Testis (tissue), 3 donors: Measurements from ENCODE around the gene CD44. TPM values are rescaled to one million over a fixed set of nuclear protein-coding genes. Genes with fewer than 3 reads are reported as not detected.

Experiments used
- DNase-seq: peaks from one replicate; pipeline ENCODE4 v3.0.0-alpha.2; 2019
- H3K27ac ChIP-seq, 2 donors: fragments of 200-600 bp; sonication (generic); one replicate each; pipeline ENCODE4 v1.5.1; 2019
- H3K27me3 ChIP-seq: fragments of 200-600 bp; sonication (generic); one replicate; pipeline ENCODE4 v1.5.1; 2019
- H3K36me3 ChIP-seq: fragments of 200-600 bp; sonication (generic); one replicate; pipeline ENCODE4 v1.5.1; 2017; ENCODE audit warnings: low read depth; ENCODE audit errors: missing control alignments
- H3K4me1 ChIP-seq: fragments of 200-600 bp; sonication (generic); one replicate; pipeline ENCODE4 v1.5.1; 2019
- H3K4me3 ChIP-seq, 2 donors: fragments of 200-600 bp; sonication (generic); one replicate each; pipeline ENCODE4 v1.5.1; 2017 to 2019
- H3K9me3 ChIP-seq: fragments of 200-600 bp; sonication (generic); one replicate; pipeline ENCODE4 v1.5.1; 2017
- CTCF ChIP-seq, 3 experiments: fragments of 450-650 bp in 2 of 3; fragments of 200-600 bp in 1 of 3; sonication (generic) in 1 of 3; IDR thresholded peaks; one replicate each; pipeline ENCODE4 v1.5.1; 2016 to 2019; ENCODE audit warnings: antibody characterized with exemption in 3 of 3, mild to moderate bottlenecking in 2 of 3, moderate library complexity in 1 of 3
- POLR2A ChIP-seq: fragments of 450-650 bp; IDR thresholded peaks from one replicate; pipeline ENCODE4 v1.6.1; 2017; ENCODE audit warnings: antibody characterized with exemption, mild to moderate bottlenecking, moderate library complexity
- WGBS, 2 donors: methylation state at CpG; one replicate each; pipeline ENCODE4 v1.1.5; 2018; 5-methylcytosine and 5-hydroxymethylcytosine counted together
- intact Hi-C: fragments of 100-400 bp; cut with DNase I; formaldehyde crosslinking; loops from one replicate; pipeline ENCODE4 v1.15.1; 2023; ENCODE audit warnings: low total_unique reads
- polyA plus RNA-seq: library from polyadenylated mRNA; stranded (reverse); fragments of 350-450 nt; fragmentation: Illumina TruSeq; extraction: RNeasy Lipid Tissue Mini Kit (QIAGEN cat#74804); gene quantifications from one replicate; pipeline ENCODE4 v1.2.3, GENCODE V29; 2014; ENCODE audit warnings: low read depth, low replicate concordance; ENCODE audit not compliant: insufficient read depth
- total RNA-seq, 2 donors: library from RNA; depleted of rRNA; stranded (reverse); fragments of >200 nt; gene quantifications; one replicate each; pipeline ENCODE4 v1.2.3, GENCODE V29; 2016

Gene CD44
- total and polyA plus RNA-seq, 3 donors from 2014 or later, result 4.0 to 44.5 (median 13.4) TPM

- Histone ChIP-seq H3K27me3 (no peaks in the 10 kb centered on the region), H3K36me3 (no peaks in the 10 kb centered on the region), H3K27ac (no peak overlapping the region), H3K4me1 (no peaks in the 10 kb centered on the region), H3K9me3 (no peaks in the 10 kb centered on the region), H3K4me3 (no peak overlapping the region)
- no peak for DNase-seq
- no peak for TF ChIP-seq POLR2A
- WGBS, 2 donors, result 93 to 95% methylated on average over 2 of the region's 2 CpGs
- intact Hi-C loops, result no loop called here
Measured at GRCh38 chr11:35267504-35267903, 128.5 kb downstream of the CD44 start.

GRCh38 chr11:35270342-35270741 lies 131.4 kb downstream of the CD44 start:
- intact Hi-C loops, result no loop called here
- Histone ChIP-seq H3K4me3 (no peak overlapping the region), H3K36me3 (no peaks in the 10 kb centered on the region), H3K4me1 (no peaks in the 10 kb centered on the region), H3K27me3 (no peaks in the 10 kb centered on the region), H3K9me3 (no peaks in the 10 kb centered on the region), H3K27ac (no peak overlapping the region)
- TF ChIP-seq POLR2A (no peak), CTCF (IDR thresholded peaks at IDR 0.05) (no peak)
- DNase-seq, result no peak
- WGBS, 2 donors, result 33 to 38% methylated on average over 1 of the region's 1 CpG

GRCh38 chr11:35271031-35271430 lies 132.1 kb downstream of the CD44 start:
- TF ChIP-seq CTCF (IDR thresholded peaks at IDR 0.05) (no peak), POLR2A (no peak)
- WGBS, 2 donors, result 89 to 90% methylated on average over 3 of the region's 3 CpGs
- DNase-seq, result no peak
- Histone ChIP-seq H3K36me3 (no peaks in the 10 kb centered on the region), H3K4me3 (no peak overlapping the region), H3K27me3 (no peaks in the 10 kb centered on the region), H3K4me1 (no peaks in the 10 kb centered on the region), H3K9me3 (no peaks in the 10 kb centered on the region), H3K27ac (no peak overlapping the region)
- intact Hi-C loops, result no loop called here

GRCh38 chr11:35272391-35272902 lies 133.5 kb downstream of the CD44 start:
- no peak overlapping the region for H3K27ac ChIP-seq
- no peak overlapping the region for H3K4me3 ChIP-seq
- no peaks in the 10 kb centered on the region for H3K36me3 ChIP-seq
- DNase-seq, result no peak
- TF ChIP-seq POLR2A (no peak), CTCF (IDR thresholded peaks at IDR 0.05) (no peak)
- no peaks in the 10 kb centered on the region for H3K9me3 ChIP-seq
- no peaks in the 10 kb centered on the region for H3K27me3 ChIP-seq
- no peaks in the 10 kb centered on the region for H3K4me1 ChIP-seq
- whole genome bisulfite sequencing, 2 donors, result 90 to 94% methylated on average over 5 of the region's 5 CpGs
- intact Hi-C loops, result no loop called here

- intact Hi-C loops, result no loop called here
- TF ChIP-seq CTCF (IDR thresholded peaks at IDR 0.05), result no peak
- TF ChIP-seq POLR2A, result no peak
- Histone ChIP-seq H3K4me3 (no peak overlapping the region), H3K9me3 (no peaks in the 10 kb centered on the region), H3K27me3 (no peaks in the 10 kb centered on the region), H3K36me3 (no peaks in the 10 kb centered on the region), H3K27ac (no peak overlapping the region), H3K4me1 (no peaks in the 10 kb centered on the region)
- peak; percentile 49 for DNase-seq
- 60 to 71% methylated on average over 6 of the region's 6 CpGs for WGBS, 2 donors
Measured at GRCh38 chr11:35274909-35275785, 136.2 kb downstream of the CD44 start.
